Epithelial cell of umbilical artery (primary cell): Measurements from ENCODE around the gene TGIF2LY. TPM values are rescaled to one million over a fixed set of nuclear protein-coding genes. Genes with fewer than 3 reads are reported as not detected.

Source experiments
- total RNA-seq: library from RNA; depleted of rRNA; stranded (reverse); fragments of >200 nt; gene quantifications from 2 replicates; pipeline ENCODE4 v1.2.3, GENCODE V29; 2014

Gene TGIF2LY
- not detected in 2 replicates for total RNA-seq

DNA sequence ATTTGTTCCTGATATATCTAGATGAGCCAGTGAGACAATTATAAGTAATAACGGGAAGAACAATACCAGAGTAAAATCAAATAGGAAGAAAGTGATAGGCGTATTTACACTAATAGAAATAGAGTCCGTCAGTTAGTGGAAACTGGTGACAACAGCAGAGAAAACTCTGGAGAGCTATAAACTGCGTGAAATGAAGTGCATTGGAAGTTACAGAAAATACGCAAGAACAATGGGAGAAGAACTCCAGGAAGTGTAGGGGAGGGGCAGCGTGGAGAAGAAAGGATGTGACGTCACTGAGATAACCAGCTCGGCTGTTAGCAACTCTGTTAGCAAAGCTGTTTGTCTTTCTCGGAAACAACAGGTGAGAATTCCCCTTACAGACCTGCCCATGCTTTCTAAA lies at the start of gene TGIF2LY:
TSS of gene TGIF2LY (plus strand) at position 301 of the 400 bp plus-strand sequence. CDS start 178 bp downstream, outside the sequence.

